Calu3 (cell line): Measurements from ENCODE around the gene GPX8. TPM values are rescaled to one million over a fixed set of nuclear protein-coding genes. Genes with fewer than 3 reads are reported as not detected.

Source experiments
- BruUV-seq: library from RNA; stranded (reverse); fragments of 400-500 nt; replicated peaks from 2 replicates; lab custom pipeline; 2021; lab: Mats Ljungman, UMichigan
- CTCF ChIA-PET: fragments of 300-600 bp; sonication (Branson Sonifier 250); formaldehyde crosslinking; loops from one replicate; lab custom pipeline; 2022; ENCODE audit warnings: antibody characterized with exemption; lab: Charles Lee
- DNase-seq: peaks from one replicate; pipeline ENCODE4 v3.0.0; 2022
- H3K27ac Mint-ChIP-seq: one replicate; pipeline ENCODE4 v1.8.0; 2022; ENCODE audit warnings: mixed read lengths; ENCODE audit not compliant: unreplicated experiment
- H3K27me3 Mint-ChIP-seq: one replicate; pipeline ENCODE4 v1.8.0; 2022; ENCODE audit warnings: mixed read lengths; ENCODE audit not compliant: unreplicated experiment
- H3K36me3 Mint-ChIP-seq: one replicate; pipeline ENCODE4 v1.8.0; 2022; ENCODE audit warnings: mild to moderate bottlenecking, moderate library complexity, mixed read lengths; ENCODE audit not compliant: insufficient read depth, unreplicated experiment
- H3K4me1 Mint-ChIP-seq: one replicate; pipeline ENCODE4 v1.8.0; 2022; ENCODE audit warnings: mild to moderate bottlenecking, low read depth, mixed read lengths; ENCODE audit not compliant: unreplicated experiment
- H3K4me3 Mint-ChIP-seq: one replicate; pipeline ENCODE4 v1.8.0; 2022; ENCODE audit warnings: mild to moderate bottlenecking, low read depth, moderate library complexity, mixed read lengths; ENCODE audit not compliant: unreplicated experiment
- H3K9me3 Mint-ChIP-seq: one replicate; pipeline ENCODE4 v1.8.0; 2022; ENCODE audit warnings: low read depth, mixed read lengths; ENCODE audit not compliant: unreplicated experiment
- CTCF ChIP-seq: fragments of 200-600 bp; IDR thresholded peaks from one replicate; pipeline ENCODE4 v1.8.0; 2022; ENCODE audit warnings: antibody characterized with exemption; ENCODE audit not compliant: unreplicated experiment
- intact Hi-C: fragments of 100-400 bp; cut with micrococcal nuclease; formaldehyde crosslinking; loops from one replicate; pipeline ENCODE4 v1.10.0; 2022; ENCODE audit not compliant: unreplicated experiment
- total RNA-seq: library from RNA; stranded (reverse); gene quantifications from 2 replicates; pipeline ENCODE4 v1.2.3, GENCODE V29; 2022

GPX8 gene
- total RNA-seq, 1 experiment from 2014 or later = 25.9 TPM

DNA sequence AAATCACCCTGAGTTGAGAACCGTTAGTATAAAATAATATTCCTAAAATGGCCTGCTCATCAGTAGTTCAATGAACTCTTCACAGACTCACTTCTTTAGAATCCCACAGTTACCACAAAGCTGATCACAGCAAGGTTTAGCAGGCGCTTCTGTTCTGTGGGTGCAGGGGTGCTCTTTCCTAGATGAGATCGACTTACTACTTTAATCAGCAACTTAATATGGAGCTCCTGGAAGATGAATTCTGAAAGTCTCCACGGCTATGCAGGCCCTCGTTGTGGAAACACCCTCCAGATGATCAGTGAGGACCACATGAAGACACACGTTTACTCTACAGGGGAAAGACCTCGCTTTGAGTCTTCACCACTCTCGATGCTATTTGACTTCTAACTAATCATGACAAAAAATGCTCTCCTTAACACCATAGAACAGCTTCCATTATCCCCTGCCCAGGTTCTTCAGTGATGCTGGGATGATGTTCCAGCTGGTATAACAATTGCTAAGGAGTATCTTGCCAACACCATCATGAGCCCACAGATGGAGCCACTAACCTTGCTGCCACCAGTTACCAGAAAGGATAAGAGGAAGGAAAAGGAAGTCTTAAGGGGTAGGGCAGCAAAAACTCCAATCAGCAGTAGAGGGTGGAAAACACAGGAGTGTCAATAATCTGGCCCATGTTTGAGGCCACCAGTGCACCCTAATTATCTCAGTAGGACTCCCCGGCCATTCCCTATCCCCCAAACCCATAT lies 17.9 kb upstream of the GPX8 start:
- CTCF ChIA-PET = no interaction called here
- intact Hi-C loops = no loop called here
- Mint-ChIP-seq H3K4me3 (no peak overlapping the region), H3K36me3 (no peaks in the 10 kb centered on the region), H3K27me3 (peaks cover 77% of the 10 kb centered on the region), H3K9me3 (no peaks in the 10 kb centered on the region), H3K4me1 (no peaks in the 10 kb centered on the region), H3K27ac (no peak overlapping the region)
- BruUV-seq = no TSS peak
- no peak for DNase-seq
- TF ChIP-seq CTCF = no peak

GRCh38 chr5:55143624-55144023 lies 16.3 kb upstream of the GPX8 start:
- peaks cover 64% of the 10 kb centered on the region for H3K27me3 Mint-ChIP-seq
- no TSS peak for BruUV-seq

DNA sequence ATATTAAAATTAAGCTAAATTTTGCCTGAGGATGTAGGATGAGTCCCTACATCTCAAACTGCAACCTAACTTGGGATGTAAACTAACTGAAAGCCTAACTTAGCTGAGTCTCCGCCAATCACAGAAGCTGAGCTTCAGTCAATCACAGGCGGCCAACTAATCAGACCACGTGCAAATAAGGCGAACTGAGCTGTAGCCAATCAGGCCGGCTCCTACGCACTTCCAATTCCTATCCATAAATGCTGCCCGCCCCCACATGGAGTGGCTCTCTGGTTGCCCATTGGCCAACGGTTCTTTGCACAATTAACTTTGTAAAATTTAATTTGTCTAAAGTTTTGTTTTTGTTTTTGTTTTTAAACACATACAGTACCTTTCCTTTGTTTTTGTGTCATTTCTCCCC lies 13.9 kb upstream of the GPX8 start:
- Mint-ChIP-seq H3K9me3 (no peaks in the 10 kb centered on the region), H3K27ac (no peak overlapping the region), H3K4me3 (no peak overlapping the region), H3K36me3 (no peaks in the 10 kb centered on the region), H3K27me3 (peaks cover 71% of the 10 kb centered on the region), H3K4me1 (no peaks in the 10 kb centered on the region)
- no peak for DNase-seq
- no peak for TF ChIP-seq CTCF
- no TSS peak for BruUV-seq
- CTCF ChIA-PET = interaction anchor here (1.2 kb wide), 2 partner anchors 202 to 203 kb away, joined by 4 to 12 read pairs; no protein-coding TSS in a partner anchor
- intact Hi-C loops = loop anchor here (1.0 kb wide), 2 partner anchors 202 to 240 kb away; no protein-coding TSS in a partner anchor

More at GRCh38 chr5:55143624-55144023, 16.3 kb upstream of the GPX8 start:
- Mint-ChIP-seq H3K4me1 (no peaks in the 10 kb centered on the region), H3K4me3 (no peak overlapping the region), H3K36me3 (no peaks in the 10 kb centered on the region), H3K9me3 (no peaks in the 10 kb centered on the region), H3K27ac (no peak overlapping the region)
- no peak for TF ChIP-seq CTCF
- intact Hi-C loops = no loop called here
- CTCF ChIA-PET = no interaction called here
- DNase-seq = no peak

DNA sequence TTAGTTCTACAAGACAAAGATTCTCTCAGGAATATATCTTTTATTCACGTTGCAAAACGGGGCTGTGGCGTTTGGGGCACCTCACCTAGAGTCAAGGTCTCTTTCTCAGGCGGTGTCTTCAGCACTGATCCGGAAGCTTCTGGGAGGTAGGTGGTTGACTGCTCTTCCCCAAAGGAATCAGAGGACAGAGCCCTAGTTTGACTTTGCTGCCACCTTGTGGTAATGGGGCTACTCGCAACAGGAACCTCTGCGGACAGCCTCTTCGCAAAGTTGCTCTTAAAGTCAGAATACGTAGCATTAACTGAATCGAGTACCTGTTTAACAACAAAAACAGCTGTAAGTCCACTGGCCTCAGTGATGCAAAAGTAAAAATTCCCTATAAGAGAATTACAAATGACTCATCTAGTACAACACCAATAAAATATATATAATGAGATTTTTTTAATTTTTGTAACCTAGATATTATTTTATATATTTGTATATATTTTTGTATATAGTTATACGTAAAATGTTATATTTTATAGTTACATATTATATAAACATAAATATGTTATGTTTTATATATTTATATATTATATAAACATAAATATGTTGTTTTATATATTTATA lies 13.3 kb upstream of the GPX8 start:
- TF ChIP-seq CTCF = peak; percentile 82
- intact Hi-C loops = loop anchor here (1.0 kb wide), 2 partner anchors 202 to 240 kb away; no protein-coding TSS in a partner anchor
- DNase-seq = peak; percentile 83
- Mint-ChIP-seq H3K27ac (no peak overlapping the region), H3K9me3 (no peaks in the 10 kb centered on the region), H3K27me3 (peaks cover 65% of the 10 kb centered on the region), H3K36me3 (no peaks in the 10 kb centered on the region), H3K4me1 (no peaks in the 10 kb centered on the region), H3K4me3 (no peak overlapping the region)
- BruUV-seq = no TSS peak
- CTCF ChIA-PET = interaction anchor here (0.8 to 1.2 kb wide), 3 partner anchors 202 to 241 kb away, joined by 4 to 12 read pairs (median 4); no protein-coding TSS in a partner anchor
